CD14-positive monocyte (primary cell): Measurements from ENCODE around the gene ZNF697. TPM values are rescaled to one million over a fixed set of nuclear protein-coding genes. Genes with fewer than 3 reads are reported as not detected.
A peak's percentile ranks its signal among the peaks of the same experiment; 100 is the strongest.

Experiments used
- DNase-seq, 3 donors: peaks; one replicate each; pipeline ENCODE4 v3.0.0-alpha.2; 2011 to 2022
- H2AFZ ChIP-seq: 2 replicates; pipeline ENCODE4 v1.6.0; 2012; ENCODE audit warnings: mild to moderate bottlenecking, low read depth, low read length, inconsistent platforms; ENCODE audit not compliant: insufficient read depth, poor library complexity, severe bottlenecking
- H3K27ac ChIP-seq, 2 donors: 1 replicate in 1 of 2; 2 replicates in 1 of 2; pipeline ENCODE4 v1.5.1; 2012 to 2013; ENCODE audit warnings: low read length in 2 of 2, control low read depth in 1 of 2, inconsistent platforms in 1 of 2, low read depth in 1 of 2, mild to moderate bottlenecking in 1 of 2
- H3K27me3 ChIP-seq, 2 donors: one replicate each; pipeline versions ENCODE4 v1.6.0 to v1.6.1; 2011 to 2013; ENCODE audit warnings: low read length in 2 of 2; ENCODE audit not compliant: control insufficient read depth in 2 of 2, insufficient read depth in 2 of 2
- H3K36me3 ChIP-seq, 2 donors: replicated peaks in 1 of 2; 1 replicate in 1 of 2; 2 replicates in 1 of 2; pipeline versions ENCODE4 v1.5.1 to v1.6.1; 2012 to 2013; ENCODE audit warnings: low read length in 2 of 2, control low read depth in 1 of 2, inconsistent platforms in 1 of 2, mild to moderate bottlenecking in 1 of 2; ENCODE audit not compliant: insufficient read depth in 2 of 2, control insufficient read depth in 1 of 2
- H3K4me1 ChIP-seq, 2 donors: 1 replicate in 1 of 2; 2 replicates in 1 of 2; pipeline versions ENCODE4 v1.5.1 to v1.6.1; 2012 to 2013; ENCODE audit warnings: low read length in 2 of 2, control low read depth in 1 of 2, inconsistent platforms in 1 of 2, mild to moderate bottlenecking in 1 of 2, moderate library complexity in 1 of 2; ENCODE audit not compliant: insufficient read depth in 2 of 2, control insufficient read depth in 1 of 2
- H3K4me2 ChIP-seq: replicated peaks from 2 replicates; pipeline ENCODE3; 2012; ENCODE audit warnings: low read length, moderate library complexity, mild to moderate bottlenecking; ENCODE audit not compliant: poor library complexity, severe bottlenecking; ENCODE audit errors: extremely low read depth
- H3K4me3 ChIP-seq, 3 experiments: fragments of 200-600 bp in 1 of 3; sonication (generic) in 1 of 3; replicated peaks in 1 of 3; 1 replicate in 2 of 3; 2 replicates in 1 of 3; pipeline ENCODE4 v1.5.1; 2011 to 2013; ENCODE audit warnings: low read length in 3 of 3, mild to moderate bottlenecking in 3 of 3, control low read depth in 2 of 3, low read depth in 2 of 3, inconsistent platforms in 1 of 3, moderate library complexity in 1 of 3
- H3K79me2 ChIP-seq: 2 replicates; pipeline ENCODE4 v1.6.0; 2012; ENCODE audit warnings: mild to moderate bottlenecking, control low read depth, inconsistent platforms, low read length, moderate library complexity; ENCODE audit not compliant: insufficient read depth
- H3K9ac ChIP-seq: 2 replicates; pipeline ENCODE4 v1.6.0; 2017; ENCODE audit warnings: low read length, mild to moderate bottlenecking; ENCODE audit not compliant: insufficient read depth, poor library complexity, severe bottlenecking
- H3K9me3 ChIP-seq, 2 donors: replicated peaks in 1 of 2; 1 replicate in 1 of 2; 2 replicates in 1 of 2; pipeline versions ENCODE4 v1.5.1 to v1.6.1; 2012 to 2013; ENCODE audit warnings: low read length in 2 of 2, control low read depth in 1 of 2; ENCODE audit not compliant: control insufficient read depth in 1 of 2, insufficient read depth in 1 of 2
- H4K20me1 ChIP-seq: 2 replicates; pipeline ENCODE4 v1.6.0; 2012; ENCODE audit warnings: mild to moderate bottlenecking, low read length, control low read depth, moderate library complexity; ENCODE audit not compliant: insufficient read depth
- H3K27ac Mint-ChIP-seq, 7 donors: one replicate each; pipeline ENCODE4 v1.8.0; 2020; ENCODE audit warnings: mild to moderate bottlenecking in 7 of 7, mixed read lengths in 7 of 7, moderate library complexity in 6 of 7, inconsistent platforms in 2 of 7
- H3K27me3 Mint-ChIP-seq, 3 donors: one replicate each; pipeline ENCODE4 v1.8.0; 2021 to 2022; ENCODE audit warnings: low read depth in 3 of 3, mild to moderate bottlenecking in 3 of 3, mixed read lengths in 3 of 3, moderate library complexity in 3 of 3, inconsistent platforms in 1 of 3
- H3K36me3 Mint-ChIP-seq, 2 donors: one replicate each; pipeline ENCODE4 v1.8.0; 2020; ENCODE audit warnings: mixed read lengths in 2 of 2, inconsistent platforms in 1 of 2, mild to moderate bottlenecking in 1 of 2
- H3K4me1 Mint-ChIP-seq: one replicate; pipeline ENCODE4 v1.8.0; 2020; ENCODE audit warnings: mild to moderate bottlenecking, mixed read lengths
- H3K4me3 Mint-ChIP-seq, 2 donors: one replicate each; pipeline ENCODE4 v1.8.0; 2020; ENCODE audit warnings: mild to moderate bottlenecking in 2 of 2, mixed read lengths in 2 of 2, moderate library complexity in 1 of 2
- H3K9me3 Mint-ChIP-seq, 7 donors: one replicate each; pipeline ENCODE4 v1.8.0; 2020 to 2022; ENCODE audit warnings: mixed read lengths in 7 of 7, mild to moderate bottlenecking in 6 of 7, moderate library complexity in 6 of 7, inconsistent platforms in 2 of 7
- CTCF ChIP-seq: fragments of 200-600 bp; IDR thresholded peaks from one replicate; pipeline ENCODE4 v1.8.0; 2022; ENCODE audit warnings: antibody characterized with exemption, mild to moderate bottlenecking
- WGBS: methylation state at CpG from one replicate; pipeline ENCODE4 v1.1.5; 2013; ENCODE audit warnings: missing lambda C conversion rate; ENCODE audit not compliant: insufficient coverage; 5-methylcytosine and 5-hydroxymethylcytosine counted together
- intact Hi-C, 2 donors: fragments of 100-400 bp; cut with micrococcal nuclease; formaldehyde crosslinking; loops; one replicate each; pipeline versions ENCODE4 v1.15.0 to v1.15.1; 2023
- polyA plus RNA-seq, 3 donors: library from polyadenylated mRNA; depleted of rRNA in 1 of 3; unstranded in 2 of 3; stranded (reverse) in 1 of 3; fragments of 300-500 nt in 2 of 3; fragments of >200 nt in 1 of 3; fragmentation: Illumina TruSeq in 2 of 3; gene quantifications; 1 replicate in 2 of 3; 2 replicates in 1 of 3; pipeline ENCODE4 v1.2.3, GENCODE V29; 2012 to 2021

The ZNF697 gene
- polyA plus RNA-seq, 3 donors = 0.37 to 3.1 (median 0.49) TPM

- intact Hi-C loops = no loop called here
- Mint-ChIP-seq H3K36me3 (peaks cover 41 to 45% of the 10 kb centered on the region in 2 donors), H3K27me3 (peaks cover 25 to 34% (median 30%) of the 10 kb centered on the region in 3 donors), H3K27ac (no peak overlapping the region), H3K4me3 (peak overlapping the region; percentile 27 to 83), H3K9me3 (peaks cover 0 to 3% (median 0%) of the 10 kb centered on the region in 7 donors), H3K4me1 (peaks cover 14% of the 10 kb centered on the region)
- Histone ChIP-seq H3K79me2 (peaks cover 3% of the 10 kb centered on the region), H3K4me3 (peak overlapping the region in 1 of 3 experiments; percentile 23), H3K9ac (no peak overlapping the region), H3K4me1 (peaks cover 10 to 12% of the 10 kb centered on the region in 2 donors), H3K27me3 (peaks cover 18 to 36% of the 10 kb centered on the region in 2 donors), H2AFZ (no peak overlapping the region), H3K4me2 (peak overlapping the region; percentile 52), H4K20me1 (peaks cover 100% of the 10 kb centered on the region), H3K9me3 (no peaks in the 10 kb centered on the region), H3K36me3 (peaks cover 0 to 31% of the 10 kb centered on the region in 2 donors), H3K27ac (no peak overlapping the region)
- DNase-seq = no peak
- whole genome bisulfite sequencing = 58% methylated on average over 17 of the region's 17 CpGs
- no peak for TF ChIP-seq CTCF
Measured at GRCh38 chr1:119631086-119631432, 17.0 kb downstream of the ZNF697 start.

GRCh38 chr1:119626841-119627240 is 21.2 kb downstream of the ZNF697 start:
- Histone ChIP-seq H3K4me1 (peaks cover 8 to 9% of the 10 kb centered on the region in 2 donors), H3K9ac (no peak overlapping the region), H3K79me2 (peaks cover 3% of the 10 kb centered on the region), H3K36me3 (peaks cover 28 to 56% of the 10 kb centered on the region in 2 donors), H3K27ac (no peak overlapping the region), H3K4me3 (no peak overlapping the region), H2AFZ (no peak overlapping the region), H4K20me1 (peaks cover 79% of the 10 kb centered on the region), H3K27me3 (peaks cover 7 to 24% of the 10 kb centered on the region in 2 donors), H3K4me2 (no peak overlapping the region), H3K9me3 (peaks cover 0 to 6% of the 10 kb centered on the region in 2 donors)
- no peak for TF ChIP-seq CTCF
- H3K4me3 Mint-ChIP-seq = no peak overlapping the region
- peaks cover 6% of the 10 kb centered on the region for H3K4me1 Mint-ChIP-seq
- peaks cover 14 to 19% (median 17%) of the 10 kb centered on the region in 3 donors for H3K27me3 Mint-ChIP-seq
- WGBS = 80% methylated on average over 1 of the region's 3 CpGs
- peaks cover 4 to 9% (median 7%) of the 10 kb centered on the region in 7 donors for H3K9me3 Mint-ChIP-seq
- H3K36me3 Mint-ChIP-seq = peaks cover 53 to 62% of the 10 kb centered on the region in 2 donors
- intact Hi-C loops = no loop called here
- DNase-seq = no peak
- H3K27ac Mint-ChIP-seq = no peak overlapping the region
